NCI-H1092 (cell line): ENCODE data around the gene CSAD.
A peak's percentile ranks its signal among the peaks of the same experiment; 100 is the strongest.

Experiments used
- DNase-seq: peaks from one replicate; lab custom pipeline; 2025; lab: John Stamatoyannopoulos, UW

Gene CSAD

GRCh38 chr12:53198486-53199110, 17.9 kb upstream of the CSAD start:
- DNase-seq = no peak

GRCh38 chr12:53197011-53197640, 16.4 kb upstream of the CSAD start:
- no peak for DNase-seq

DNA sequence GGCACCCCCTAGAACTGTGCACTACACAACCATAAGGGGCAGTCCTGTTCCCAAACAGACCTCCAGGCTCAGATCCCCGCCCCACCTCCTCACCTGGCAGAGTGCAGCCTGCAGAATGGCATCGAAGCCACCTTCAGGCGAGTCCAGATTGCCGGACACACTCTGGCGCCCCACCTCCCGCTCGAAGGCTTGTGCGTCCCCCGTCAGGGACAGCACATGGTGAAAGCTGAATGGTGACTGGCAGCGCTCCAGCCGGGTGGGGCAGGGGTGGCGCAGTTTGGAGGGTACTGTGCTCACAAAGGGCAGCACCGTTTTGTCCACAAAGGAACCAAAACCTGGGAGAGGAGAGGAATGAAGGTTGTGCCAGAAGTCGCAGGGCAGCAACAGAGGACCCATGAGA, 15.8 kb upstream of the CSAD start:
- no peak for DNase-seq

- no peak for DNase-seq
These were observed 15.0 kb upstream of the CSAD start for GRCh38 chr12:53195516-53196420.

GRCh38 chr12:53194973-53195372, 14.2 kb upstream of the CSAD start:
- DNase-seq = no peak

DNA sequence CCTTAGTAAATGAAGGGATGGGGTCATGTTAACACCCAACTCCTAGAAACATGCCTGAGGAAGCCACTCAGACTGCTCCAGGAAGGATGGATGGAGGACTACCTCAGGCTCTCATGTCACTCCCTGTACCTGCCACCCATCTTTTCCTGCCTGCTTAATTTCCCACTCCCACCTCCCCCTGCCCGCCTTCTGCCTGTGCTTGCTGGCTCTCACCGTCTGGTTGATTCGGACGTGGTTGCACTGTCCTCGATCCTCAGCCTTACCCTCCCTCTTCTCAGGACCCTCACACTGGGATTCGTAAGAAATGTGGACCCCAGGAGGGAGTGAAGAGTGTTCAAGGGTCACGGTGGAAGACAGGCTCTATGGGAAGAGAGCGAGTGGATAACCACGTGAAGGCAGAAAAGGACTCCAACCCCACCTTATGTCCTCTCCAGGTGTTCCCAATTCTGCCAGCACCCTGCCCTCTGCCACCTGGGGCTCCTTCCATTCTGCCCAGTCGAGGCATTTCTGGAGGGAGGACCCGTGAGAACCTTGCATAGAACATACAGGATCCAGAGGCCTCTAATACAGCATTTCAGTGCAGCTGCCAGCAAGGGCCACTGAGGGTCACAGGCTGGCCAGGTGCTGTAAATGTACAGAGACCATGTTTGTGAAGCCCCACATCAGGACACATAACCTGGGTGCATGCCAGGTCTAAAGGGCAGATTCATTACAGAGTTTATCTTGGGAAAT, 13.4 kb upstream of the CSAD start:
- no peak for DNase-seq

DNA sequence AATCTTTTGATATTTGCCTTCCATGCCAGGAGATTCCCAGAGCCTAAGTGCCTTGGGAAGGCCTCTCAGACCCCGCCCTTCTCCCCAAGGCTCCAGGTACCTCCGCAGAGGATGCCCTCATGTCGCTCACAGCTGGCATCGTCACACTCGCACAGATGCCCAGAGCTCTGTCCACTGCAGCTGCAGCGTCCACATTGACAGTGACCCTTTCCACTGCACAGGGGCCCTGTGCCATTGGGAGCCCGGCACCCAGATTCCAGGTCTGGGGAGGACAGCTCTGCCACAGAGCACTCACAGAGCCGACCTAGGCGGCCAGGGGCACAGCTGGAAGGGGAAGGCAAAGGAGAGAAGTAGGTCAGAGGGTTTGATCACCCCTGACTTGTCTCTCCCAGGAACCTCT, 12.3 kb upstream of the CSAD start:
- DNase-seq = no peak

DNA sequence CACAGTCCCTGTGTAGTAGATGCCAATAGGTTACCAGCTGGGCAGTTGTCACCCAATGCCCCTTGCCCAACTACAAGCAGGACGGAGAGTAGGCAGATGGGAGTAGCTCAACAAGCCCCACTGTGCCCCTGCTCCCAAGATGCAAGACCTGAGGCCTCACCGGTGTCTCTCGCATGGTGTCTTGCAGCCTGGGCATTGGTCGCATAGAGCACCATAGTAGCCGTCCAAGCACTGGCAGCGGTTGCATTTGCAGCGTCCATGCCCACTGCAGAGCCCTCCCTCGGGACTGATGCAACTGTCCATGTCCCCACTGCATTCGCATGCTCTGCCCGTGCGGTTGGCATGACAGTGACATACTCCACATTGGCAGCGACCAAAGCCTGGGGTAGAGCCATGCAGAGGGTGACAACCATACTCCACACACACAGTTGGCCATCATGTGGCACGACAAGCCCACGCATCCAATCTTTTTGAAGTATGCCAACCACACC, 11.9 kb upstream of the CSAD start:
- DNase-seq = no peak

DNA sequence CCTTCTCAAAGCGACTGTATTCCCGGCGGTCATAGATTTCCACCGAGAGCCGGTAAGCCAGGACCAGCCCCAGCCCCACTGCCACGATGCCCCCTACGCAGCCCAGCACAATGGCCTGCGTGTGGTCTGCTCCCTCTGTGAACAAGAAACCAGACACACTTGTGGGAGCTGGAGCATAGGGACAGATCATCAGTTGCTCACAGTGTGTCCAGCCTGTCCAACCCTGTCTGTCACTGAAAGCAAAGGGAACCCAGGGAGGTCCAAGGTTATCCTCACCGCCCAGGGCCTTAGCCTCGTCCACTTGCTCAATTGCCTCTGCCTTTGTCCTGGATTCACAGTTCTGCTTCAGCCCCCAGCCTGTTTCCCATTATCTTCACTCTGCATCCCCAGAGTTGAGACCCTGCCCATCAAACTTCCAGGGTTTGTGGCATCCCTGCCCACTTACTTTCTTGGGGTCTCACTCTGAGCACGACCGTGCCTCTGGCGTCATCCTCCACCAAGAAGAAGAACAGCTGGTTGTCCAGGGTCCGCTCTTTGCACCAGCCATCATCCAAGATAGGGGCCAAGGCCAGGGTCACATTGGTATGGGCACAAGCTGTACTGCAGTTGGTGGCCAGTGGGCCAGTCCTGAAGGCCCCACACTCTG, 11.3 kb upstream of the CSAD start:
- no peak for DNase-seq

- DNase-seq = no peak
These were observed 10.6 kb upstream of the CSAD start for GRCh38 chr12:53191096-53191884.

DNA sequence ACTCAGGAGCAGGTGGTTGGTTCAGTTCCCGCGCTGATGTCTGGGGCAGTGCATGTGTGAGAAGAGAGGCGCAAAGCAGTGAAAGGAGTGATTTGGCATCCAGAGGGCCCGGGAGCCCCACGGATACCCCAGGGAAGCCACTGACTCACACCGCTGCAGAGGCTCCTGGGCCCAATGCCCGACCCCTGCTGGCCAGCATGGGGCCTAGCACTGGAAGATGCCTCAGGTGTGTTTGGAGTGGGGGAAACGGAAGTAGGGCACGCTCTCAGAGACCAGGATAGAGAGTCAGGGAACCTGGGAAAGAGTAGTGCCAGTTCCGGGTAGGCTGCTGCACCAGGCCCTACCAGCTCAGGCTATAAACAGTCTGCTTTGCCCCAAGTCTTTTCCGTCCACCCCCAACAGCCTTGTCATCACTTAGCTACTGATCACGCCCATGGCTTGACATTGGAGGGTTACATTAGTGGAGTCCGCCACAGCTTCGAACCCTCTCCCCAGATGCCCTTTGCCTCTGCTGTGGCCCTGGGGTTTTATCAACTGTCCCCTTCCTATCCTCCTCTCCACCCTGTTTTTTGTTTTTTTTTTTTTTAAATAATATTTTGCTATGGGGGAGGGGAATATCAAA, 9.5 kb upstream of the CSAD start:
- no peak for DNase-seq

GRCh38 chr12:53187145-53187899, 6.6 kb upstream of the CSAD start:
- no peak for DNase-seq

DNA sequence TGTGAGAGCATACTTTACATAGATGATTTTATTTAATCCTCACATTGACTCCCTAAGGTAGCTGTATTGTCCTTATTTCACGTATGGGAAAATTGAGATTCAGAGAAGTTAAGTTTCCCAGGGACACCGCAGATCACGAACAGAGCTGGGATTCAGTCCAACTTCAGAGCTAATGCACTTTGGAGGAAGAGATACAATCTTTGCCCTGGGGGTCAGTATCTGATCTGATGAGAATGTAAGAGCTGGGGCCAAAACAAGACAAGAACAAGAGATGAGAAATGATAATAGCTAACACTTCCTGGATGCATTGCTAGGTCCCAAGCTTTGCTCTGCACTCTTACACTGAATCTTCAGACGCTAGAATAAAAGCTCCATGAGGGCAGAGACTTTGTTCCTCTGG, 6.0 kb upstream of the CSAD start:
- DNase-seq = no peak

GRCh38 chr12:53185582-53186153, 4.9 kb upstream of the CSAD start:
- no peak for DNase-seq

- no peak for DNase-seq
These were observed 4.1 kb upstream of the CSAD start for GRCh38 chr12:53184828-53185227.

DNA sequence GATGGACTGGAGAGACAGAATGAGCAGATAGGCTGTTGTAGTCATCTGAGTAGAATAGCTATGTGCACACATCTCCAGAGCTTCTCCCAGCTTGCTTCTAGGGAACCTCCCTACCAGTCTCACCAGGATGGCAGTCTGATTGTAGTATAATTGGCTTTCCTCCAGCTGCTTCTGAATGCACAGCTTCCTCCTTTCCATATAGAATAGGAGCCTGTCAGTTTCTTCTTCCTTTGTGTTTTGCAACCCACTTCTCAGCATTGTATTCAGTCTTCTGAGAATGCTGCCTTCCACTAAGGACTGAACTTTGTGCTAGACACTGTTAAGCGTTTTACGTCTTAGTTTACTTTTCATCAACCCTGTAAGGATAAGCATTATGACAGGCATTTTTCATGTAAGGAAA, 2.2 kb upstream of the CSAD start:
- no peak for DNase-seq

- no peak for DNase-seq
These were observed 1.2 kb upstream of the CSAD start for GRCh38 chr12:53181935-53182334.

DNA sequence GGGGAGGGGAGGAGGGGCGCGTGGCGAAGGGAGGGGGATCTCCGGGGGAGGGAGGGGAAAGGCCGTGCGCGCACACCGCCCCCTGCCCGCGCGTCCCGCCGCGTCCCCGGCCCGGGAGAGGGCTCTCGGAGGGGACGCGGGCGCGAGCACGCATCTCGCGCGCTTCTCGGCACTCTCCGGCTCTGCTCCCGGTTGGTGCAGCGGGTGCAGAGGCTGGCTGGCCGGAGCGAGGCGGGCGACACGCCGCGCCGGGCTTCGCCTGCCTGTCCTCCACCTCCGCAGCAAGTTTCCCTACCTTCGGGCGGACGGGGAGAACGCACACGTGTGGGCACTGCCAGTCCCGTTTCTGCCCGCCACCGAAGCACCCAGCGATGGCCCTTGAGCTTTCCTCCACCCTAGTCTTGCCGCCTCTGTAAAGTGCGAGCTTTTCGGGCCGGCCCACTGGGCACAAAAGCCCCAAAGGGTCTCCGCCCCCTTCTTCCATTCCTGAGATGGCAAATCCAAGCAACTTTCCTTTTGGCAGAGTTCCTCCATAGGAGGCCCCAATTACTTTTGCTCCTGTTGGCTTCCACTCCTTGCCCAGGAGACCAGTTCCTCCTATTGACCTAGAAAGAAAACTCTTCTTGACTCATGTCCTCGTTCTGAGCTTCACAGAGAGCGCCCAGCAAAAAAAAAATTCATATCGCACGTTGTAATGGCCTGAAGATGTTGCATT, 363 bp upstream of the CSAD start:
- DNase-seq = peak; percentile 52
